IMR-90 (cell line): Measurements from ENCODE around the gene TENM4. TPM values are rescaled to one million over a fixed set of nuclear protein-coding genes. Genes with fewer than 3 reads are reported as not detected.

Experiments used
- ATAC-seq: fragments of 200-7000 bp; cut with Tn5 transposase; 2 replicates; pipeline ENCODE4 v1.9.1; 2020; ENCODE audit warnings: low read depth, mild to moderate bottlenecking, moderate library complexity
- BruUV-seq: library from RNA; stranded (reverse); fragments of 400-500 nt; replicated peaks from 2 replicates; lab custom pipeline; 2021; lab: Mats Ljungman, UMichigan
- CTCF ChIA-PET: fragments of 300-600 bp; formaldehyde crosslinking; extraction: SDS; loops from one replicate; lab custom pipeline; 2021; ENCODE audit warnings: antibody characterized with exemption; lab: Yijun Ruan, JAX
- POLR2A ChIA-PET: fragments of 300-600 bp; sonication (Branson Sonifier 250); formaldehyde crosslinking; loops from one replicate; lab custom pipeline; 2022; ENCODE audit warnings: antibody characterized with exemption; ENCODE audit not compliant: unreplicated experiment; lab: Charles Lee
- DNase-seq: peaks from one replicate; pipeline ENCODE4 v3.0.0; 2013
- H2AFZ ChIP-seq: replicated peaks from 2 replicates; pipeline ENCODE3; 2013; ENCODE audit warnings: low read length, mild to moderate bottlenecking; ENCODE audit not compliant: poor library complexity
- H2AK5ac ChIP-seq: 2 replicates; pipeline ENCODE4 v1.6.1; 2013; ENCODE audit warnings: low read depth, low read length, inconsistent platforms
- H2AK9ac ChIP-seq: replicated peaks from 2 replicates; pipeline ENCODE3; 2013; ENCODE audit warnings: mild to moderate bottlenecking, low read depth, low read length, moderate library complexity; ENCODE audit not compliant: poor library complexity
- H2BK120ac ChIP-seq: 2 replicates; pipeline ENCODE4 v1.6.1; 2013; ENCODE audit warnings: low read depth, low read length, inconsistent platforms
- H2BK15ac ChIP-seq: 3 replicates; pipeline ENCODE4 v1.6.1; 2013; ENCODE audit warnings: low read depth, low read length, inconsistent platforms
- H2BK20ac ChIP-seq: 2 replicates; pipeline ENCODE4 v1.6.1; 2013; ENCODE audit warnings: low read depth, mild to moderate bottlenecking, inconsistent platforms, low read length, moderate library complexity
- H2BK5ac ChIP-seq: 2 replicates; pipeline ENCODE4 v1.6.1; 2013; ENCODE audit warnings: mild to moderate bottlenecking, low read depth, low read length, inconsistent platforms; ENCODE audit not compliant: poor library complexity, severe bottlenecking
- H3K14ac ChIP-seq: replicated peaks from 2 replicates; pipeline ENCODE4 v1.6.1; 2013; ENCODE audit warnings: low read depth, low read length, inconsistent platforms
- H3K18ac ChIP-seq: 2 replicates; pipeline ENCODE4 v1.6.1; 2013; ENCODE audit warnings: low read depth, low read length, control low read depth
- H3K23ac ChIP-seq: 2 replicates; pipeline ENCODE4 v1.6.1; 2013; ENCODE audit warnings: low read depth, low read length, inconsistent platforms
- H3K27ac ChIP-seq: 2 replicates; pipeline ENCODE4 v1.5.1; 2013; ENCODE audit warnings: mild to moderate bottlenecking, control low read depth, low read length; ENCODE audit not compliant: insufficient read depth
- H3K27me3 ChIP-seq: 2 replicates; pipeline ENCODE4 v1.6.1; 2013; ENCODE audit warnings: low read length; ENCODE audit not compliant: control insufficient read depth, insufficient read depth
- H3K36me3 ChIP-seq: 2 replicates; pipeline ENCODE4 v1.6.1; 2013; ENCODE audit warnings: low read length, mixed read lengths; ENCODE audit not compliant: control insufficient read depth, insufficient read depth
- H3K4ac ChIP-seq: 2 replicates; pipeline ENCODE4 v1.6.1; 2013; ENCODE audit warnings: low read depth, low read length, inconsistent platforms
- H3K4me1 ChIP-seq: 2 replicates; pipeline ENCODE4 v1.6.1; 2013; ENCODE audit warnings: low read length, mixed read lengths; ENCODE audit not compliant: control insufficient read depth, insufficient read depth
- H3K4me2 ChIP-seq: 2 replicates; pipeline ENCODE4 v1.6.1; 2013; ENCODE audit warnings: low read depth, mild to moderate bottlenecking, control low read depth, low read length, moderate library complexity
- H3K4me3 ChIP-seq: 2 replicates; pipeline ENCODE4 v1.5.1; 2013; ENCODE audit warnings: low read depth, mild to moderate bottlenecking, control low read depth, low read length, moderate library complexity; ENCODE audit not compliant: insufficient read depth
- H3K56ac ChIP-seq: 2 replicates; pipeline ENCODE4 v1.6.1; 2013; ENCODE audit warnings: low read length, inconsistent platforms; ENCODE audit not compliant: insufficient read depth; ENCODE audit errors: extremely low read depth
- H3K79me1 ChIP-seq, 2 experiments: 2 replicates each; pipeline ENCODE4 v1.6.1; 2013; ENCODE audit warnings: low read length in 2 of 2, inconsistent platforms in 1 of 2, low read depth in 1 of 2
- H3K9ac ChIP-seq: 2 replicates; pipeline ENCODE4 v1.6.1; 2013; ENCODE audit warnings: low read depth, low read length, control low read depth
- H3K9me1 ChIP-seq: 2 replicates; pipeline ENCODE4 v1.6.1; 2013; ENCODE audit warnings: low read length, inconsistent platforms; ENCODE audit not compliant: insufficient read depth
- H3K9me3 ChIP-seq: 2 replicates; pipeline ENCODE4 v1.6.1; 2013; ENCODE audit warnings: low read length; ENCODE audit not compliant: control insufficient read depth, insufficient read depth
- H4K20me1 ChIP-seq: 2 replicates; pipeline ENCODE4 v1.6.1; 2013; ENCODE audit warnings: low read length, inconsistent platforms; ENCODE audit not compliant: insufficient read depth
- H4K5ac ChIP-seq: 2 replicates; pipeline ENCODE4 v1.6.1; 2013; ENCODE audit warnings: mild to moderate bottlenecking, low read depth, low read length, control low read depth
- H4K8ac ChIP-seq, 2 experiments: 2 replicates each; pipeline ENCODE4 v1.6.1; 2013; ENCODE audit warnings: low read depth in 2 of 2, low read length in 2 of 2, control low read depth in 1 of 2, inconsistent platforms in 1 of 2
- H4K91ac ChIP-seq: 2 replicates; pipeline ENCODE4 v1.6.1; 2013; ENCODE audit warnings: low read depth, low read length, inconsistent platforms; ENCODE audit not compliant: insufficient read depth
- CEBPB ChIP-seq: IDR thresholded peaks from 2 replicates; pipeline ENCODE4 v1.6.1; 2012; ENCODE audit warnings: low read depth, low read length, improper control_type of control experiment
- MXI1 ChIP-seq: IDR thresholded peaks from 2 replicates; pipeline ENCODE4 v1.6.1; 2012; ENCODE audit warnings: low read depth, mild to moderate bottlenecking, low read length, moderate library complexity, borderline replicate concordance
- NFE2L2 ChIP-seq: fragments of 150-350 bp; IDR thresholded peaks from 2 replicates; pipeline ENCODE4 v1.6.1; 2016; ENCODE audit warnings: low read depth, mild to moderate bottlenecking, low read length
- POLR2A ChIP-seq: IDR thresholded peaks from 2 replicates; pipeline ENCODE4 v1.6.1; 2012; ENCODE audit warnings: mild to moderate bottlenecking, low read depth, low read length
- RFX5 ChIP-seq: IDR thresholded peaks from 2 replicates; pipeline ENCODE4 v1.8.0; 2012; ENCODE audit warnings: low read depth, mild to moderate bottlenecking, low read length, moderate library complexity
- WGBS, 2 experiments: methylation state at CpG; one replicate each; pipeline versions ENCODE4 v1.1.5 to v1.1.7; 2013; ENCODE audit warnings: missing lambda C conversion rate in 2 of 2; ENCODE audit not compliant: insufficient read length in 1 of 2; ENCODE audit errors: extremely low coverage in 2 of 2; 5-methylcytosine and 5-hydroxymethylcytosine counted together
- dilution Hi-C: fragments of 300-500 bp; cut with HindIII; formaldehyde crosslinking; loops from one replicate; pipeline ENCODE4 v1.14.3; 2018; ENCODE audit warnings: low sequenced_read_pairs; ENCODE audit not compliant: unreplicated experiment
- in situ Hi-C: fragments of 300-500 bp; cut with MboI; formaldehyde crosslinking; loops from 3 replicates; pipeline ENCODE4 v1.14.3; 2019; ENCODE audit warnings: low sequenced_read_pairs, inconsistent platforms, mixed read lengths
- intact Hi-C: fragments of 100-400 bp; cut with micrococcal nuclease; formaldehyde crosslinking; loops from 2 replicates; pipeline ENCODE4 v1.10.0; 2022
- polyA plus RNA-seq, 3 experiments: library from polyadenylated mRNA; depleted of rRNA; stranded (reverse); fragments of >200 nt; gene quantifications; 2 replicates each; pipeline ENCODE4 v1.2.3, GENCODE V29; 2012; ENCODE audit warnings: low replicate concordance in 1 of 3
- total RNA-seq: library from RNA; depleted of rRNA; stranded (reverse); fragments of >200 nt; gene quantifications from 2 replicates; pipeline ENCODE4 v1.2.3, GENCODE V29; 2012

Gene TENM4
- total and polyA plus RNA-seq, 2 of the 4 experiments (the other 2 are of a cell fraction) = 7.4 to 9.0 TPM

GRCh38 chr11:78704811-78705210, 736.0 kb downstream of the TENM4 start:
- H3K4me3 ChIP-seq = no peak overlapping the region
- H3K9ac ChIP-seq = no peak overlapping the region
- no peak overlapping the region for H2AK9ac ChIP-seq
- no peaks in the 10 kb centered on the region for H3K4me1 ChIP-seq
- no peak overlapping the region for H4K5ac ChIP-seq
- no peak overlapping the region for H3K56ac ChIP-seq
- H2BK20ac ChIP-seq = no peak overlapping the region
- no peak overlapping the region for H2AK5ac ChIP-seq
- H4K91ac ChIP-seq = no peak overlapping the region
- H3K27ac ChIP-seq = no peak overlapping the region
- H3K9me3 ChIP-seq = no peaks in the 10 kb centered on the region
- CTCF ChIA-PET = interaction anchor here (1.1 kb wide), 1 partner anchor 11 kb away, joined by 5 read pairs; no protein-coding TSS in a partner anchor
- no peaks in the 10 kb centered on the region for H3K27me3 ChIP-seq
- in situ Hi-C loops = no loop called here
- WGBS, 2 experiments = 100% methylated on average over 2 of the region's 8 CpGs; no CpG with 5 or more reads in 1 of the 2 experiments
- BruUV-seq = no TSS peak
- no peak overlapping the region for H2BK120ac ChIP-seq
- H3K4ac ChIP-seq = no peak overlapping the region
- no peak overlapping the region for H2BK5ac ChIP-seq
- H3K14ac ChIP-seq = no peak overlapping the region
- no peaks in the 10 kb centered on the region for H3K79me1 ChIP-seq
- no peak overlapping the region for H3K18ac ChIP-seq
- H3K36me3 ChIP-seq = peaks cover 17% of the 10 kb centered on the region; the same call in 1 of the 2 replicates
- intact Hi-C loops = no loop called here
- no peak overlapping the region for H2AFZ ChIP-seq
- ATAC-seq (no peak), DNase-seq (no peak)
- no peak overlapping the region for H4K8ac ChIP-seq
- H3K4me2 ChIP-seq = no peak overlapping the region
- POLR2A ChIA-PET = no interaction called here
- no peak overlapping the region for H3K23ac ChIP-seq
- H4K20me1 ChIP-seq = no peaks in the 10 kb centered on the region
- dilution Hi-C loops = no loop called here
- no peak overlapping the region for H2BK15ac ChIP-seq
- TF ChIP-seq CEBPB (no peak), MXI1 (no peak), RFX5 (no peak), NFE2L2 (no peak), POLR2A (no peak)
- no peaks in the 10 kb centered on the region for H3K9me1 ChIP-seq
